ENCODE data around the gene CCDC146. TPM values are rescaled to one million over a fixed set of nuclear protein-coding genes. Genes with fewer than 3 reads are reported as not detected.

Gene CCDC146
- total and polyA plus RNA-seq, 2 of the 8 experiments (the other 6 are each of a cell fraction or from before 2014, with no cell fraction given), result 0.88 to 2.4 TPM

DNA sequence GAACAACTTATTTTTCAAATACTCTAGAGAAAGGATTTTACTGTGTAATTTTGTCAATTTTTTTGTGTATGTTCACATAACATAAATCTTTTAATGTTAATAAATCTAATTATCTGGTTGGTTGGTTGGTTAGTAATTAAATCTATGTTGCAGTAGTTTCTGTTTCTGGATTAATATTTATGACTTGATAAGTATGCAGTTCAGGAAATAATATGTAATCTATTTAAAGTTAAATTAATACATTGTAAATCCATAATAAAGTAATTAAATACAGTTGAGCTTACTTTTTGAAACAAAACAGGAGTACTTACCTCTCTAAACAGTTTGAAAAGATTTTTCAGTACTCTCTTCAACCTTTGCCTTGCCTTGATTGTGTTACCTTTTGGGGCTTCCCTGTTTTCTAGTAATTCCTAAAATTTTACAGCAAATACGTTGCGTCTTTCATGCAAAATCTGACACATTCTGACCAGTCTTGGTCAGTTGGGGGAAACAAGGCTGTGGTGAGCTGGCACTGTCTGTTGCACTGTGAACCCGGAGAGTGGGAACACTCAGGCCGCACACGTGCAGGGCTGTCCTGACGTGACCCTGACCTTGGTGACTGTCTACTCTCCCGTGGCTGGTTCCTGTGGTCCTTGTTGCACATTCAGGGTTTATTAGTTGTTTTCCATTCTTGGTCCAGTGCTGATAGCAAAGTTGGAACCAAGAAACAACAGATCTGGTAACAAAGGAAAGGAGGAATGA, 122.8 kb downstream of the CCDC146 start (continued):
- TF ChIP-seq, protein P1, sequence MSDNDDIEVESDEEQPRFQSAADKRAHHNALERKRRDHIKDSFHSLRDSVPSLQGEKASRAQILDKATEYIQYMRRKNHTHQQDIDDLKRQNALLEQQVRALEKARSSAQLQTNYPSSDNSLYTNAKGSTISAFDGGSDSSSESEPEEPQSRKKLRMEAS (IDR thresholded peaks at IDR 0.05), result no peak
- no peak for TF ChIP-seq GTF2F1 (IDR thresholded peaks at IDR 0.05; ENCODE audit: borderline replicate concordance, low read depth, low read length)

Data from H1 (cell line).